ENCODE data around the gene NPY2R.

NPY2R gene

DNA sequence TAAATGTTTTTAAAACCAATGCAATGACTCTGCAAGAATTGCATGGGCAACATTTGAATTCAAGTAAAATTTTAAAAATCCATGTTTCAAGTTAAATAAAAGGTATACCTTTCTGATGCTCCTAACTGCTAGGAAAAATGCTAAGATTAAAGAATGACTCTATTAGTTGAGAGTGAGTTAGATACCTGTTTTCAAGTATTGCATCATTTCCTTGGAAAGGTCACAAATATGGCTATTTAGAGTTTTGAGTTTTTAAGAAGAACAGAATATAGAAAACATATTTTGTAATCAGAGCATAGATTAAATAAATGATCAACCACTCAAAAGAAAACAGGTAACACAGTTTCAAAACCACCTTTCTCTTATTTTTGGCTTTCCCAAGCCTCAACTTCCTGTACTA is 18.3 kb upstream of the NPY2R start:
- CTCF ChIA-PET = interaction anchor here (0.6 kb wide), 1 partner anchor 166 kb away, joined by 4 read pairs; no protein-coding TSS in a partner anchor
- POLR2A ChIA-PET = no interaction called here

DNA sequence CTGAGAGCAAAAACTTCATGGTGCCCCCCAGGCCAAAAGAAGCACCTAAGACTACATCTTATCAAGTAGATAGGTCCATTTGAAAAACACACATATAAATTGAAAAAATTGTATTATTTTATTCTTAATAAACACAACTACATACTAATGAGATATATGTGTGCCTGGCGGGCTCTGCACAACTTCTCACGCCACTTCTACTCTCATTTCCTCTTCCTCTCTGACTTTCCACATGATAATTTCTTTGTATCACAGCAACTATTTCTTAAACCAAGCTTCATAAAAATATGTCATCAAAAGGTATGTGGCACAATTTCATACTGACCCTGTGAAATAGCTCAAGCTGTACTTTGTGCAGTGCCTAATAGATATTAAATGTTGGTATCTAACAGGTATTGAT is 10.7 kb upstream of the NPY2R start:
- ChIA-PET POLR2A (no interaction called here), CTCF (no interaction called here)
- Histone ChIP-seq H3K4me3 (ENCODE audit: low read depth, low read length) (no peak overlapping the region), H3K9me3 (ENCODE audit: control insufficient read depth, insufficient read depth, low read depth, low read length) (no peaks in the 10 kb centered on the region), H3K27ac (ENCODE audit: extremely low read depth, low read depth, low read length) (no peak overlapping the region), H3K4me1 (ENCODE audit: control insufficient read depth, insufficient read depth, low read length) (no peaks in the 10 kb centered on the region), H3K36me3 (ENCODE audit: control insufficient read depth in 2 of 2, insufficient read depth in 1 of 2, low read length in 2 of 2) (no peaks in the 10 kb centered on the region)
- TF ChIP-seq ZNF843 (tag by site-specific recombination; IDR thresholded peaks at IDR 0.05) (no peak), ZSCAN30 (tag by site-specific recombination; IDR thresholded peaks at IDR 0.05) (no peak), ZNF785 (tag by site-specific recombination; IDR thresholded peaks at IDR 0.05) (no peak), ZNF837 (tag by site-specific recombination; IDR thresholded peaks at IDR 0.05) (no peak), ZNF776 (tag by site-specific recombination; IDR thresholded peaks at IDR 0.05; ENCODE audit: borderline replicate concordance) (no peak), TCF7L2 (IDR thresholded peaks at IDR 0.05; ENCODE audit: borderline replicate concordance, low read depth, low read length) (no peak), ZNF19 (tag by site-specific recombination; IDR thresholded peaks at IDR 0.05; ENCODE audit: low read depth) (no peak), ZNF214 (tag by site-specific recombination; IDR thresholded peaks at IDR 0.05; ENCODE audit: borderline replicate concordance) (no peak), ZNF621 (tag by site-specific recombination; IDR thresholded peaks at IDR 0.05) (no peak), ZXDB (tag by site-specific recombination; IDR thresholded peaks at IDR 0.05) (no peak), ZNF146 (tag by site-specific recombination; IDR thresholded peaks at IDR 0.05) (no peak), ZNF645 (tag by site-specific recombination; IDR thresholded peaks at IDR 0.05) (no peak), ZNF768 (tag by site-specific recombination; IDR thresholded peaks at IDR 0.05) (no peak), ZNF48 (tag by site-specific recombination; IDR thresholded peaks at IDR 0.05) (no peak), PRDM4 (tag by site-specific recombination; IDR thresholded peaks at IDR 0.05) (no peak), ZNF664 (tag by site-specific recombination; IDR thresholded peaks at IDR 0.05) (no peak)
- TF ChIP-seq, protein P1, sequence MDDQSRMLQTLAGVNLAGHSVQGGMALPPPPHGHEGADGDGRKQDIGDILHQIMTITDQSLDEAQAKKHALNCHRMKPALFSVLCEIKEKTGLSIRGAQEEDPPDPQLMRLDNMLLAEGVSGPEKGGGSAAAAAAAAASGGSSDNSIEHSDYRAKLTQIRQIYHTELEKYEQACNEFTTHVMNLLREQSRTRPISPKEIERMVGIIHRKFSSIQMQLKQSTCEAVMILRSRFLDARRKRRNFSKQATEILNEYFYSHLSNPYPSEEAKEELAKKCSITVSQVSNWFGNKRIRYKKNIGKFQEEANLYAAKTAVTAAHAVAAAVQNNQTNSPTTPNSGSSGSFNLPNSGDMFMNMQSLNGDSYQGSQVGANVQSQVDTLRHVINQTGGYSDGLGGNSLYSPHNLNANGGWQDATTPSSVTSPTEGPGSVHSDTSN (CRISPR knock-in tag; IDR thresholded peaks at IDR 0.05) = no peak

More for the DNA sequence above, 18.3 kb upstream of the NPY2R start:
- H3K9me3 ChIP-seq (ENCODE audit: control insufficient read depth, insufficient read depth, low read depth, low read length) = no peaks in the 10 kb centered on the region
- no peaks in the 10 kb centered on the region for H3K4me1 ChIP-seq (ENCODE audit: control insufficient read depth, insufficient read depth, low read length)
- no peaks in the 10 kb centered on the region for H3K36me3 ChIP-seq (ENCODE audit: control insufficient read depth in 2 of 2, insufficient read depth in 1 of 2, low read length in 2 of 2)
- TF ChIP-seq, protein P2, sequence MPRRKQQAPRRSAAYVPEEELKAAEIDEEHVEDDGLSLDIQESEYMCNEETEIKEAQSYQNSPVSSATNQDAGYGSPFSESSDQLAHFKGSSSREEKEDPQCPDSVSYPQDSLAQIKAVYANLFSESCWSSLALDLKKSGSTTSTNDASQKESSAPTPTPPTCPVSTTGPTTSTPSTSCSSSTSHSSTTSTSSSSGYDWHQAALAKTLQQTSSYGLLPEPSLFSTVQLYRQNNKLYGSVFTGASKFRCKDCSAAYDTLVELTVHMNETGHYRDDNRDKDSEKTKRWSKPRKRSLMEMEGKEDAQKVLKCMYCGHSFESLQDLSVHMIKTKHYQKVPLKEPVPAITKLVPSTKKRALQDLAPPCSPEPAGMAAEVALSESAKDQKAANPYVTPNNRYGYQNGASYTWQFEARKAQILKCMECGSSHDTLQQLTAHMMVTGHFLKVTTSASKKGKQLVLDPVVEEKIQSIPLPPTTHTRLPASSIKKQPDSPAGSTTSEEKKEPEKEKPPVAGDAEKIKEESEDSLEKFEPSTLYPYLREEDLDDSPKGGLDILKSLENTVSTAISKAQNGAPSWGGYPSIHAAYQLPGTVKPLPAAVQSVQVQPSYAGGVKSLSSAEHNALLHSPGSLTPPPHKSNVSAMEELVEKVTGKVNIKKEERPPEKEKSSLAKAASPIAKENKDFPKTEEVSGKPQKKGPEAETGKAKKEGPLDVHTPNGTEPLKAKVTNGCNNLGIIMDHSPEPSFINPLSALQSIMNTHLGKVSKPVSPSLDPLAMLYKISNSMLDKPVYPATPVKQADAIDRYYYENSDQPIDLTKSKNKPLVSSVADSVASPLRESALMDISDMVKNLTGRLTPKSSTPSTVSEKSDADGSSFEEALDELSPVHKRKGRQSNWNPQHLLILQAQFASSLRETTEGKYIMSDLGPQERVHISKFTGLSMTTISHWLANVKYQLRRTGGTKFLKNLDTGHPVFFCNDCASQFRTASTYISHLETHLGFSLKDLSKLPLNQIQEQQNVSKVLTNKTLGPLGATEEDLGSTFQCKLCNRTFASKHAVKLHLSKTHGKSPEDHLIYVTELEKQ (tag by site-specific recombination; IDR thresholded peaks at IDR 0.05; ENCODE audit: borderline replicate concordance) = no peak
- TF ChIP-seq ZNF266 (tag by site-specific recombination; IDR thresholded peaks at IDR 0.05; ENCODE audit: low read depth) (no peak), ZNF664 (tag by site-specific recombination; IDR thresholded peaks at IDR 0.05) (no peak), ZNF174 (tag by site-specific recombination; IDR thresholded peaks at IDR 0.05) (no peak), ZFHX2 (tag by site-specific recombination; conservative IDR thresholded peaks at IDR 0.05) (no peak), ZNF19 (tag by site-specific recombination; IDR thresholded peaks at IDR 0.05; ENCODE audit: low read depth) (no peak), ZNF112 (tag by site-specific recombination; IDR thresholded peaks at IDR 0.05) (no peak), ZNF366 (tag by site-specific recombination; conservative IDR thresholded peaks at IDR 0.05) (no peak), ZNF48 (tag by site-specific recombination; IDR thresholded peaks at IDR 0.05) (no peak)
- TF ChIP-seq, protein P3, sequence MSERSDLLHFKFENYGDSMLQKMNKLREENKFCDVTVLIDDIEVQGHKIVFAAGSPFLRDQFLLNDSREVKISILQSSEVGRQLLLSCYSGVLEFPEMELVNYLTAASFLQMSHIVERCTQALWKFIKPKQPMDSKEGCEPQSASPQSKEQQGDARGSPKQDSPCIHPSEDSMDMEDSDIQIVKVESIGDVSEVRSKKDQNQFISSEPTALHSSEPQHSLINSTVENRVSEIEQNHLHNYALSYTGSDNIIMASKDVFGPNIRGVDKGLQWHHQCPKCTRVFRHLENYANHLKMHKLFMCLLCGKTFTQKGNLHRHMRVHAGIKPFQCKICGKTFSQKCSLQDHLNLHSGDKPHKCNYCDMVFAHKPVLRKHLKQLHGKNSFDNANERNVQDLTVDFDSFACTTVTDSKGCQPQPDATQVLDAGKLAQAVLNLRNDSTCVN (tag by site-specific recombination; optimal IDR thresholded peaks at IDR 0.05) = no peak
- TF ChIP-seq, protein P4, sequence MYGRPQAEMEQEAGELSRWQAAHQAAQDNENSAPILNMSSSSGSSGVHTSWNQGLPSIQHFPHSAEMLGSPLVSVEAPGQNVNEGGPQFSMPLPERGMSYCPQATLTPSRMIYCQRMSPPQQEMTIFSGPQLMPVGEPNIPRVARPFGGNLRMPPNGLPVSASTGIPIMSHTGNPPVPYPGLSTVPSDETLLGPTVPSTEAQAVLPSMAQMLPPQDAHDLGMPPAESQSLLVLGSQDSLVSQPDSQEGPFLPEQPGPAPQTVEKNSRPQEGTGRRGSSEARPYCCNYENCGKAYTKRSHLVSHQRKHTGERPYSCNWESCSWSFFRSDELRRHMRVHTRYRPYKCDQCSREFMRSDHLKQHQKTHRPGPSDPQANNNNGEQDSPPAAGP (tag by site-specific recombination; IDR thresholded peaks at IDR 0.05) = no peak
- H3K27ac ChIP-seq (ENCODE audit: extremely low read depth, low read depth, low read length) = no peak overlapping the region
- no peak overlapping the region for H3K4me3 ChIP-seq (ENCODE audit: low read depth, low read length)
